Measurements from ENCODE around the gene SRBD1. TPM values are rescaled to one million over a fixed set of nuclear protein-coding genes. Genes with fewer than 3 reads are reported as not detected.

The SRBD1 gene
- total RNA-seq, 1 experiment from 2014 or later = 20.6 TPM

DNA sequence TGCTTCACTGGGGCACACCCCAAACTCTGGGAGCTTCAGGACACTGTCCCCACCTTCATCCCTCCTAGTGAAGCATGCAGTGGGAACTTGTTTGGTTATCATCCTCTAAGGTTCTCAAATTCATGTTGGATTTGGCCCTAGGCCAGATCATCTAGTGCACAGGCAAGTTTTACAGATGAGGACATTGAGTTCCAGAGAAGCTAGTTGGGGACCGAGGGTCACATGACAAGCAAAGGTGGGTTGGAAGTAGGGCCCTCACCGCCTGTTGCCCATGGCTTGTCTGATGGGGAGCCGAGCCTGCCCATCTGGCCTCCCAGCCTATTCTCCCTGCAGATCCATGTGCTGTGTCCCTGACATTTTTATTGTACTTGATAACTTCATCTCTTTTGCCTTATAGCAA, 43.2 kb upstream of the SRBD1 start (continued):
- TF ChIP-seq, protein P1, sequence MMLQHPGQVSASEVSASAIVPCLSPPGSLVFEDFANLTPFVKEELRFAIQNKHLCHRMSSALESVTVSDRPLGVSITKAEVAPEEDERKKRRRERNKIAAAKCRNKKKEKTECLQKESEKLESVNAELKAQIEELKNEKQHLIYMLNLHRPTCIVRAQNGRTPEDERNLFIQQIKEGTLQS (IDR thresholded peaks at IDR 0.05) = no peak
- no peak for TF ChIP-seq EZH2phosphoT487 (IDR thresholded peaks at IDR 0.05; ENCODE audit: borderline replicate concordance)
- TF ChIP-seq SIN3A (IDR thresholded peaks at IDR 0.05; ENCODE audit: low read depth) = no peak
- no peak for TF ChIP-seq ELF1 (IDR thresholded peaks at IDR 0.05; ENCODE audit: borderline replicate concordance, low read depth)
- no peak for TF ChIP-seq ZFX (IDR thresholded peaks at IDR 0.05)
- TF ChIP-seq EGR1 (IDR thresholded peaks at IDR 0.05; ENCODE audit: low read depth) = no peak

DNA sequence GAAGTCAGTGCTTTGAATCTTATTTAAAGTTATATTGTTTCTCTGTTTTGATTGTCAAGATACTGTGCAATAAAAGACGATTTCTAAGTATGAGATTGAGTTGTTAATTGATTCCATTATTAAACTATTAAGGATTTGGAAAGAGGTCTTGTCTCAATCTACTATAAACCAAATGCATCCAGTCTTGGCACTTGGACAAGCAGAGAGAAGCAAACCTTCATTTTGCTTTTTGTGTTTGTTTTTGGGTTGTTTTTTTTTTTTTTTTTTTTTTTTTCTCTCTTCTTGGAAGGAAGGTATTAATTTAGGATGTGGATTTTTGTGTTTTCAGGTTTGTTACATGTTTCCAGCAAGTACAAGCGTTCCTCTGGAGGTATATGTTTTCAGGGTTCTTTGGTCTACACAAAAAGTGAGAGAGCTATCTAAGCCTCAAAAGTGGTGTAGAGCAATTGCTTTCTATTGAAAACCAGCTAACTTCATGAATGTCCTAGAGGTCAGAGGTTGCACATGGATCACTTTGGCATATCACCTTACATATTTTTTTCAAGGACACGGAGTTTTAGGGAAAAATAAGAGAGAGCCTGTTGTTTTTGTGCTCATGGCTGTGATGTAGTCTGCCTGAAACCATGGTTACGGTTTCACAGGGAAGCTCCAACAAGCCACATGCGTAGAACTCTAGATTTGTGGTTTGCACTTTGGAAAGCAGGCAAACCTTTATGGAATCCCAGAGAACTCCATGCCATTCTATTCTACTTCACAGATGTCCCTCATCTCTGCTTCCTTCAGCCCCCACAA, 42.3 kb upstream of the SRBD1 start:
- H3K9ac ChIP-seq (ENCODE audit: low read length) = no peak overlapping the region

More for the DNA sequence above, 42.3 kb upstream of the SRBD1 start:
- no peaks in the 10 kb centered on the region for H3K27me3 ChIP-seq (ENCODE audit: insufficient read depth, low read length)
- no peaks in the 10 kb centered on the region for H4K20me1 ChIP-seq (ENCODE audit: insufficient read depth)
- ATAC-seq (no peak), DNase-seq (ENCODE audit: low read depth, low spot score) (no peak)
- no peak overlapping the region for H3K27ac ChIP-seq (ENCODE audit: low read depth, low read length)
- H3K4me1 ChIP-seq (ENCODE audit: control insufficient read depth in 1 of 2, insufficient read depth in 2 of 2, low read length in 2 of 2) = peaks cover 9 to 16% of the 10 kb centered on the region in 2 experiments
- CTCF ChIA-PET = interaction anchor here (1.7 kb wide), 1 partner anchor 125 kb away, joined by 4 read pairs; no protein-coding TSS in a partner anchor
- intact Hi-C loops (cut with micrococcal nuclease) = no loop called here
- H3K36me3 ChIP-seq (ENCODE audit: control insufficient read depth in 1 of 2, insufficient read depth in 2 of 2, low read length in 2 of 2) = no peaks in the 10 kb centered on the region
- TF ChIP-seq CEBPB (IDR thresholded peaks at IDR 0.05; ENCODE audit: low read depth) (no peak), FOSL1 (IDR thresholded peaks at IDR 0.05; ENCODE audit: low read depth) (no peak), TCF7L2 (IDR thresholded peaks at IDR 0.05; ENCODE audit: borderline replicate concordance, extremely low read depth, insufficient read depth, insufficient read length) (no peak), MAX (IDR thresholded peaks at IDR 0.05) (no peak), SIN3A (IDR thresholded peaks at IDR 0.05; ENCODE audit: low read depth) (no peak), RAD21 (IDR thresholded peaks at IDR 0.05; ENCODE audit: low read depth) (no peak), ZFX (IDR thresholded peaks at IDR 0.05) (no peak), YY1 (IDR thresholded peaks at IDR 0.05; ENCODE audit: extremely low read depth, insufficient replicate concordance, low read depth, low read length) (no peak), POLR2A (IDR thresholded peaks at IDR 0.05; ENCODE audit: borderline replicate concordance, extremely low read depth, insufficient read depth, insufficient read length) (no peak), EZH2phosphoT487 (IDR thresholded peaks at IDR 0.05; ENCODE audit: borderline replicate concordance) (no peak), CTCF (IDR thresholded peaks at IDR 0.05 in 2 of 3, conservative IDR thresholded peaks at IDR 0.05 in 1 of 3; ENCODE audit: borderline replicate concordance in 1 of 3, insufficient read depth in 1 of 3, low read depth in 2 of 3, low read length in 2 of 3) (no peak), CBX3 (IDR thresholded peaks at IDR 0.05; ENCODE audit: low read depth) (no peak), ZNF274 (IDR thresholded peaks at IDR 0.05; ENCODE audit: low read depth, low read length) (no peak), ELF1 (IDR thresholded peaks at IDR 0.05; ENCODE audit: borderline replicate concordance, low read depth) (no peak), EGR1 (IDR thresholded peaks at IDR 0.05; ENCODE audit: low read depth) (no peak), SRF (IDR thresholded peaks at IDR 0.05; ENCODE audit: low read depth) (no peak)
- TF ChIP-seq, protein P2, sequence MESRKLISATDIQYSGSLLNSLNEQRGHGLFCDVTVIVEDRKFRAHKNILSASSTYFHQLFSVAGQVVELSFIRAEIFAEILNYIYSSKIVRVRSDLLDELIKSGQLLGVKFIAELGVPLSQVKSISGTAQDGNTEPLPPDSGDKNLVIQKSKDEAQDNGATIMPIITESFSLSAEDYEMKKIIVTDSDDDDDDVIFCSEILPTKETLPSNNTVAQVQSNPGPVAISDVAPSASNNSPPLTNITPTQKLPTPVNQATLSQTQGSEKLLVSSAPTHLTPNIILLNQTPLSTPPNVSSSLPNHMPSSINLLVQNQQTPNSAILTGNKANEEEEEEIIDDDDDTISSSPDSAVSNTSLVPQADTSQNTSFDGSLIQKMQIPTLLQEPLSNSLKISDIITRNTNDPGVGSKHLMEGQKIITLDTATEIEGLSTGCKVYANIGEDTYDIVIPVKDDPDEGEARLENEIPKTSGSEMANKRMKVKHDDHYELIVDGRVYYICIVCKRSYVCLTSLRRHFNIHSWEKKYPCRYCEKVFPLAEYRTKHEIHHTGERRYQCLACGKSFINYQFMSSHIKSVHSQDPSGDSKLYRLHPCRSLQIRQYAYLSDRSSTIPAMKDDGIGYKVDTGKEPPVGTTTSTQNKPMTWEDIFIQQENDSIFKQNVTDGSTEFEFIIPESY (IDR thresholded peaks at IDR 0.05; ENCODE audit: extremely low read depth, insufficient replicate concordance, low read length) = no peak
- RAD21 ChIA-PET (ENCODE audit: low non-redundant PET in 1 of 2, low total read pairs in 2 of 2, uncharacterized antibody in 2 of 2, unreplicated experiment in 2 of 2) = no interaction called here
- H3K9me3 ChIP-seq (ENCODE audit: control insufficient read depth in 1 of 2, insufficient read depth in 1 of 2, low read depth in 1 of 2, low read length in 2 of 2) = no peaks in the 10 kb centered on the region
- BruUV-seq (replicated peaks) = TSS peak; percentile 43
- POLR2A ChIA-PET = no interaction called here
- H3K79me2 ChIP-seq (ENCODE audit: insufficient read depth, low read length) = peaks cover 55% of the 10 kb centered on the region
- peak overlapping the region; percentile 94; the same call in 1 of the 2 replicates for H3K4me2 ChIP-seq (ENCODE audit: low read length)
- H3K4me3 ChIP-seq (replicated peaks in 1 of 2; ENCODE audit: low read depth in 1 of 2, low read length in 2 of 2) = no peak overlapping the region
- no peak overlapping the region for H2AFZ ChIP-seq (ENCODE audit: low read depth, low read length, poor library complexity, severe bottlenecking)
- H3K9me2 ChIP-seq (ENCODE audit: insufficient read depth) = no peaks in the 10 kb centered on the region

All from HCT116 (cell line).